ENCODE results near the gene ACP7.
A peak's percentile ranks its signal among the peaks of the same experiment; 100 is the strongest.
"Not testable (repeated sequence)": the region's sequence is repeated elsewhere in the genome, so short reads cannot be mapped to it uniquely, and the experiment has no call there.

Gene ACP7, protein sequence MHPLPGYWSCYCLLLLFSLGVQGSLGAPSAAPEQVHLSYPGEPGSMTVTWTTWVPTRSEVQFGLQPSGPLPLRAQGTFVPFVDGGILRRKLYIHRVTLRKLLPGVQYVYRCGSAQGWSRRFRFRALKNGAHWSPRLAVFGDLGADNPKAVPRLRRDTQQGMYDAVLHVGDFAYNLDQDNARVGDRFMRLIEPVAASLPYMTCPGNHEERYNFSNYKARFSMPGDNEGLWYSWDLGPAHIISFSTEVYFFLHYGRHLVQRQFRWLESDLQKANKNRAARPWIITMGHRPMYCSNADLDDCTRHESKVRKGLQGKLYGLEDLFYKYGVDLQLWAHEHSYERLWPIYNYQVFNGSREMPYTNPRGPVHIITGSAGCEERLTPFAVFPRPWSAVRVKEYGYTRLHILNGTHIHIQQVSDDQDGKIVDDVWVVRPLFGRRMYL

GRCh38 chr19:39083983-39084731 is at the start of gene ACP7:
Gene ACP7 (plus strand): TSS chr19:39084368. CDS start chr19:39085270, 902 bp downstream.
- peak; percentile 16 for DNase-seq

DNA sequence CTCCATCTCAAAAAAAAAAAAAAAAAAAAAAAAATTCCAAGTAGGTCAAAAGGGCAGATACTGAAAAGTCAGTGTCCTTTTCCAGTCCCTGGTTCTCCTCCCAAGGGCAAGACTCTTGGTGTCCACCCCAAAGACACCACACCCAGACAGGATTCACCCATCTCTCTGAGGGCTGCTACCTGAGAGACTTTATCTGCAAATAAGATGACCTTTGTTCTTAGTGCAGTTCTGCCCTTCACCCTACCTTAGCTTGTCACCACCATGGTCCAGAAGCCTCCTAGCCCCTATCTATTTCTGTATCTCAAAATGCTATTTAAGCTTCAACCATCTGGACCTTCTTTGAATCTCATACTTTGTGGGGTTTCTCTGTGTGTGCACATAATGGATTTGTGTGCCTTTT is 47.6 kb upstream of the ACP7 start:
- no peak for DNase-seq

DNA sequence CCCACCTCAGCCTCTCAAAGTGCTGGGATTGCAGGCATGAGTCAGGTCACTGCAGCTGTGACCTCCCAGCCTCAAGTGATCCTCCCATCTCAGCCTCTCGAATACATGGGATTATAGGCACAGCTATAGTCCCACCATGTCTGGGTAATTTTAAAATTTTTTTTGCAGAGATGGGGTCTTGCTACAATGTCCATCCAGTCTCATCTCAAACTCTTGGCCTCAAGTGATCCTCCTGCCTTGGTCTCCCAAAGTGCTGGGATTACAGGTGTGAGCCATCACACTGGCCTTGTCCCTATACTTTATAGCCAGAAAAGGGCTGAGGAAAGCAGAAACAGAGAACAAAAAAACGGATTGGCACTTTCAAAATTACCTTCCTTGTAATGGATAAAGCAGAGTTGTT is 47.0 kb upstream of the ACP7 start:
- DNase-seq, result no peak

DNA sequence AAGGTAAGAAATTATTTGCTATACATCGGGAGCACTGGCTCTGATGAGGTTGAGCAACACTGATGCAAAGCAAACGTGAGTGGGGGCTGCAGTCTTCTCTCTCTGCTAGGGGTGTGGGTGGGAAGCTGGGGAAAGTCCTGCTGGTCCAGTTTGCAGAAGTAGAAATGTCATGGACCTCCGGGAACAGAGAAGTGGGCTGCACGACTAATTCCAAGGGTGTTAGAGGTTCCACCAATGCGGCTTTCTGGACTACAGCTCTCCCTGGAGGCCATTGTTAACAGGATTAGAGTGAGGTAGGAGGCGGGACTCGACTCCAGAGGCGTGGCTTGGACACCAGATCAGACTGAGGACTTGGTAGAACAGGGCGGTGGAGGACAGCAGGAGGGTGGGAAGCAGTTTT is 46.1 kb upstream of the ACP7 start:
- peak; percentile 64 for DNase-seq

DNA sequence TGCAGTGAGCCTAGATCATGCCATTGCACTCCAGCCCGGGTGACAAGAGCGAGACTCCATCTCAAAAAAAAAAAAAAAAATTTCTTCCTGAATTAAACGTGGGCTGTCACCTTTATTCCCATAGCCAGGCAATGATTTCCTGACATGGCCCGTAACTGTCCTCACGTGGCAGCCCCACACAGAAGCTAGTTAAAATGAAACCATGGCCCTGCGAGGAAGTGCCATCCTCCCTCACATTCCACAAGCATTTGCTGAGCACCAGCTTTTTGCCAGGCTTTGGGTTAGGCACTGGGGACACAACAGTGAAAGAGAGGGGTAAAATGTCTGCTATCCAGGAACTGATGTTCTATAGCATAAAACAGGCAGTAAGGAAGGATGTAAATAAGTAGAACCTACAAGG is 38.7 kb upstream of the ACP7 start:
- no peak for DNase-seq

DNA sequence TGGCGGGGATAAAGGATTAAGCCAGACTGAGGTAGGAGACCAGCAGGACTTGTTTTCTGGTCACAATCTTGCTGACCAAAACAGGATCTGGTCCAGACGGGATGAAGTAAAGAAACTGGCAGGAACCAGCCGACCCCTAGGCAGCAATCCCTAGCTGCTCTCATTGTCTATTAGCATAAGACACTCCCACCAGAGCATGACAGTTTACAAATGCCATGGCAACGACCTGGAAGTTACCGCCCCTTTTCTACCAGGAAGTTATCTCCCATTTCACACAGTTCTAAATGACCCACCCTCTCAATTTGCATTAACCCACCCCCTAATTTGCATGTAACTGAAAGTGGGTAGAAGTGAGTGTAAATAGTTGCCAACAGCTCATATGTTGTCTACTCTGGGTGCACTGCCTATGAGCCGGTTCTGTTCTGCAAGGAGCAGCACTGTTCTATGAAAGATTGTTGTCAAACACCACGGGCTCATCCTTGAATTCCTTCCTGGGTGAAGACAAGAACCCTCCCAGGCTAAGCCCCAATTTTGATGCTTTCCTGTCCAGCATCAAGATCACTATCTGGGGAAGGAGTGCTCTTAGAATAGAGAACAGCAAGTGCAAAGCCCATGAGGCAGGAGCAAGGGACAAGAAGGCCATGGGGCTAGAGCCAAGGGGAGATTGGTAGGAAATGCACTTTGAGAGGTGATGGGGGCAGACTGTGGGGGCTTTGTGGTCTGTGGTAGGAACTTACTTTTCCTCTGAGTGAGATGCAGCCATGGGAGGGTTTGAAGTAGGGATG is 37.9 kb upstream of the ACP7 start:
- no peak for DNase-seq

GRCh38 chr19:39047073-39047472 is 37.1 kb upstream of the ACP7 start:
- no peak for DNase-seq

DNA sequence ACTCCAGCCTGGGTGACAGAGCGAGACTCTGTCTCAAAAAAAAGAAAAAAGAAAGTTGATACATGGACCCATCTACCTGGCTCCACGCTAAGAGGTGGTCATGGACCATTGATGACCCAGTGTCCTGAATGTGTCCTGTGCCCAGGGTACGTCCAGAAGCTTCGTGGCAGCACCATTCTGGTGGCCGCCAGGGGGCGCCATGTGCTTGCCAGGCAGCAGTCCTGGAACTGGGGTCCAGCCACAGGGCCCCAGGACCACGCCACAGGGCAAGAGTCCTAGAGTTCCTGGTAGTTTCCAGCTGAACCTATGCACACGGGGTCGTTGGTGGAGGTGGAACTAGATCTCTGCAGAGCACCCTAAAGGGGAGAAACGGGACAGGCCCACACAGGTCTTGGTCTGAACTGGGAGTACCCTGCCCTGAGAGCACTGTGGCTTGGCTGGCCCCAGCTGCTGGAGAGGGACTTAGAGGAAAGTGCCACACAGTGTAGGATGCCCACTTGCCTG is 31.9 kb upstream of the ACP7 start:
- DNase-seq, result peak; percentile 29

DNA sequence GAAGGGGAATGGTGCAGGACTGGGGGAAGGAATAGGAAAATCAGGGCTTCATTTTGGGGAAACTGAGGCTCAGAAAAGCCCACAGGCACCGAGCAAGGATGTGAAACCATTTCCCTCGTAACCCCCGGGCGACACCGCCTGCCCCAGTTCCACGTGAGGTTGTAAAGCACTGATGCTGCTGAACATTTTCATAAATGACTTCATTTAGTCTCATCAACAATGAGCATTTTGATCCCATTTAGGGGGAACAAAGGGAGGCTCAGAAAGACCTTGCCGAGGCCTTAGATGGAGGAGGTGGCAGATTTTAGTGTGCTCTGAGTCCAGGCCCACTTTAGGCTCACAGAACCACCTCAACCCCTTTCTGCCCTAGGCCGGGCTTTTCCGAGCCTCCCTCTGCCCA is 31.3 kb upstream of the ACP7 start:
- DNase-seq, result no peak

DNA sequence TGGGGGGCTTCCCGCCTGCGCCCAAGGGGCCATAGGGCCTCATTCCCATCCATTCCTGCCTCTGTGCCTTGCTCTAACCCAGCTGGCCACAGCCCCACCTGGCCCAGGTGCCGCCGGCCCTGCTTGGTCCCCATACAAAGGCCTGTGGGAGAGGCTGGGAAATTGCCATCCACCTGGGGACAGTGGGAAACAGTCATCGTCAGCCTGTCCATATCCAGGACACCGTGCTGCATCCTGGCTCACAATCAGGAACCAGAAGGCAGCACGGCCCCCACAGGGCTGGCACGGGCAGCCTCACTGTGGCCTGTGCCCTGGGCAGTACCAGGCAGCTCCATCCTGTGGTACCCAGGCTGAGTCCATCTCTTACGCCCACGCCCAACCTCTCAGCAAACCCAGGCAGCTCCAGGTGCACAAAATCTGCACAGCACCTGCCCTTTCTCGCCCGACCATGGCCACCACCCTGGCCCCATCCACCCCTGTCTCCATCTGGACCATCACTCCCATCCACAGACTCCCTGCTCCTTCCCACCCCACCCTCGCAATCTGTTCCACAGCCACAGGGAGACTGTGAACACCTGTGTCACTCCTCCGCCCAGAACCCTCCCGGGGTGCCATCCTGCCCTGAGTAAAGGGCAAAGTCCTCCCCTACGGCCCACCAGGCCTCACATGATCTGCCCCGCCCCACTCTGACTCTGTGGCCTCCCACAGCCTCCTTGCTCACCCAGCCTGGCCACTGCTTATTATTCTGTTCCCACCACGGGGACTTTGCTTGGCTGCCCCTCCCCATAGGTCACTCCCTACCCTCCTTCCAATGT is 30.7 kb upstream of the ACP7 start:
- DNase-seq, result peak; percentile 42

DNA sequence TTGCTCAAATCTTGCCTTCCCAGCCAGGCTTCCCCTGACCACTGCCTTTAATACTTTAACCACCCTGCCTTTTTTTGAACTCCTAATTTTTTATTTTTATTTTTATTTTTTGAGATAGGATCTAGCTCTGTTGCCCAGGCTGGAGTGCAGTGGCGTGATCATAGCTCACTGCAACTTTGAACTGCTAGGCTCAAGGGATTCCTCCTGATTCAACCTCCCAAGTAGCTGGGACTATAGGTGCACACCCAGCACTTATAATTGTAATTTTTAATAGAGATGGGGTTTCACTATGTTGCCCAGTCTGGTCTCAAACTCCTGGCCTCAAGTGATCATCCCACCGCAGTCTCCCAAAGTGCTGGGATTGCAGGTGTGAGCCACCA is 30.1 kb upstream of the ACP7 start:
- DNase-seq, result no peak

DNA sequence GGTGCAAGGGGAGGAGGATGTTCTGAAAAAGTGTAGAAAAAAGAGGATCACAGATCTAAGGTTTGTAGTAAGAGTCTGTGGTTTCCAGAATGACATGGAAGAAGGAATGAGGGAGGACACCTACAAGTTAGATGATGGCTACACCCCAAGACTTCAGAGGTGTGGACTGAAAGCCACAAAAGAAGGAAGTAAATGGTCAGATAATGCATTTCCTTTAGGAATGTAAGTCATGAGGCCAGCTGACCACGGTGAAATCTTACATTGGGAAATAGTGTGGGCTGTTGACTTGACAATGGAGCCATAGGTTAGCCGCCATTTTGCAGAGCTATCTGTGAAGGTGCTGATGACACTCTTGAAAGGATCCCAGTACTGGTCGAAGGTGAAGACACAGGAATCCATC is 26.6 kb upstream of the ACP7 start:
- DNase-seq, result no peak

DNA sequence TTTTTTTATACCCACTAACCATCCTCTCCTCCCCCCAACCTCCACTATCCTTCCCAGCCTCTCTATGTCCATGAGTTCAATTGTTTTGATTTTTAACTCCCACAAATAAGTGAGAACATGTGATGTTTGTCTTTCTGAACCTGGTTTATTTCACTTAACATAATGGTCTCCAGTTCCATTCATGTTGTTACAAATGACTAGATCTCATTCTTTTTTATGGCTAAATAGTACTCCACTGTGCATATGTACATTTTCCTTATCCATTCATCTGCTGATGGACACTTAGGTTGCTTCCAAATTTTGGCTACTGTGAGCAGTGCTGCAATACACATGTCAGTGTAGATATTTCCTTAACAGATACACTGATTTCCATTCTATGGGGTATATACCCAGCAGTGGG is 24.9 kb upstream of the ACP7 start:
- DNase-seq, result no peak

- no peak for DNase-seq
Measured at GRCh38 chr19:39060171-39060570, 24.0 kb upstream of the ACP7 start.

GRCh38 chr19:39064405-39064804 is 19.8 kb upstream of the ACP7 start:
- no peak for DNase-seq

DNA sequence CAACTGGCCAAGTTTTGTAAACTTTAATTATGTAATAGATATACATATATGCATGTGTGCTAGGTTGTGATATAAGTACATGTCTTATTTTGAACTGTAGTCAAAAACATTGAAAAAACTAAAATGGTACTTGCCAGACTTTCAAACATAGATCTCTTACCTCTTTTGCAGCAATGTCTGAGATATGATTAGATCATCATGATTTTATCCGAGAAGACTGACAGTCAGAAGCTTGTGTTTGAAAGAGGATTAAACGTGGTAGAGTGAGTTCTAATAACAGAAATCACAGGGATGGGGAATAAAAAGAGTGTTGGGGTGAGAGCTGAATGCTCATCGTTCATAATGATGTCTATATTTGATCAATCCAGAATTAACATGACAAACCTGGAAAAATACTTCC is 18.2 kb upstream of the ACP7 start:
- no peak for DNase-seq

DNA sequence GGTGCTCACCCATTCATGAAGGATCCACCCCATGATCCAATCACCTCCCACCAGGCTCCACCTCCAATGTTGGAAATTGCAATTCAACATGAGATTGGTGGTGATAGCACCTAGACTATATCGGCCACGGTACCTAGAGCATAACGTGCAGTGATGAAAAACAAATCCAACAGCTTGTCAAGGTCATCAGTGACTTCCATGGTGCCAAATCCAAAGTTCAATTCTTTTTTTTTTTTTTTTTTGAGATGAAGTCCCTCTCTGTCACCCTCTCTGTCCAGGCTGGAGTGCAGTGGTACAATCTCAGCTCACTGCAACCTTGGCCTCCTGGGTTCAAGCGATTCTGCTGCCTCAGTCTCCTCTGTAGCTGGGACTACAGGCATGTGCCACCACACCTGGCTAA is 17.1 kb upstream of the ACP7 start:
- DNase-seq, result no peak

DNA sequence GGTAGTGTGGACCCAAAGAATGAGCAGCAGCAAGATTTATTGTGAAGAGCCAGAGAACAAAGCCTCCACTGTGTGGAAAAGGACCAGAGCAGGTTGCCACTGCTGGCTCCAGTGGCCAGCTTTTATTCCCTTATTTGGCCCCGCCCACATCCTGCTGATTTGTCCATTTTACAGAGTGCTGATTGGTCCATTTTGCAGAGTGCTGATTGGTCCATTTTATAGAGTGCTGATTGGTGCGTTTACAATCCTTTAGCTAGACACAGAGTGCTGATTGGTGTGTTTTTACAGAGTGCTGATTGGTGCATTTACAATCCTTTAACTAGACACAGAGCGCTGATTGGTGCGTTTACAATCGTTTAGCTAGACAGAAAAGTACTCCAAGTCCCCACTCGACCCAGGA is 15.9 kb upstream of the ACP7 start:
- not testable (repeated sequence) for DNase-seq

GRCh38 chr19:39070888-39071287 is 13.3 kb upstream of the ACP7 start:
- DNase-seq, result no peak

DNA sequence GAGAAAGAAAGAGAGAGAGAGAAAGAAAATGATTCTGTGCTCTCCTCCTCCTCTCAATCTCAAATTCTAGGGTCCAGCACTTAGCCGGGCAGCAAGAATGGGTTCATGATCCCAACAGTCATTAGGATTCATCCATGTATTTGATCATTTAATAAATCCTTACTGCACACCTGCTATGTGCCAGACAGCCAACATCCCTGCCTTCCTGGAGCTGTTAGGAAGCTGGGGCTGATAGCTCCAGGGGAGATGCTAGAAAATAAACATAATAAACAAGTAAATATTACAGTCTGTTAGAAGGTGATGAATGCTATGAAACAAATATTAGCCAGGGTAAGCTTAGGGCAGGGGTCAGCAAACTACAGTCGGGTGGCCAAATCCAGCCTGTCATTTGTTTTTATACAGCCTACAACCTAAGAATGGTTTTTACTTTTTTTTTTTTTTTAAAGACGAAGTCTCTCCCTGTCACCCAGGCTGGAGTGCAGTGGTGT is 9.9 kb upstream of the ACP7 start:
- DNase-seq, result no peak

- DNase-seq, result no peak
Measured at GRCh38 chr19:39074942-39075341, 9.2 kb upstream of the ACP7 start.

DNA sequence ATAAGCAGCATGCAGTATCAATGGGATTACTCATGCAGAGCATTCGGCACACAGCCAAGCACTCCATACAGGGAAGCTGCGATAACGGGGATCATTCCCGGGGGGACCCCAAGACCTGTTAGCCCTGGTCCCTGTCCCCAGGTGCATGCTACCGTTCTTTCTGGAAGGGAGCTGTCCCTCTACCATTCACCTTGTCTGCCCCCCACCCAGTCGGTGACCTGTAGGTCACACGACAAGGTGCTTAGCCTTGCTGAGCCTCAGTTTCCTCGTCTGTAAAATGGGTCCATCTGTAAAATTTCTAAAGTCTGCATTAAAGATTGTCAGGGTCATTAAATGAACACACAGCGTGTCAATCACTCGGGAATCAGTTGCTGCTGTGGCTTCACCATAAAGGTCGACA is 6.8 kb upstream of the ACP7 start:
- DNase-seq, result no peak
